Right kidney (tissue), 9 donors: ENCODE results near the gene USP17L13.
"Not testable (repeated sequence)": the region's sequence is repeated elsewhere in the genome, so short reads cannot be mapped to it uniquely, and the experiment has no call there.

Experiments
- DNase-seq: peaks from one replicate; pipeline ENCODE4 v3.0.0-alpha.2; 2016
- long read RNA-seq, 8 donors: transcript quantifications; one replicate each; lab custom pipeline, GENCODE V29; 2026

Gene USP17L13, protein sequence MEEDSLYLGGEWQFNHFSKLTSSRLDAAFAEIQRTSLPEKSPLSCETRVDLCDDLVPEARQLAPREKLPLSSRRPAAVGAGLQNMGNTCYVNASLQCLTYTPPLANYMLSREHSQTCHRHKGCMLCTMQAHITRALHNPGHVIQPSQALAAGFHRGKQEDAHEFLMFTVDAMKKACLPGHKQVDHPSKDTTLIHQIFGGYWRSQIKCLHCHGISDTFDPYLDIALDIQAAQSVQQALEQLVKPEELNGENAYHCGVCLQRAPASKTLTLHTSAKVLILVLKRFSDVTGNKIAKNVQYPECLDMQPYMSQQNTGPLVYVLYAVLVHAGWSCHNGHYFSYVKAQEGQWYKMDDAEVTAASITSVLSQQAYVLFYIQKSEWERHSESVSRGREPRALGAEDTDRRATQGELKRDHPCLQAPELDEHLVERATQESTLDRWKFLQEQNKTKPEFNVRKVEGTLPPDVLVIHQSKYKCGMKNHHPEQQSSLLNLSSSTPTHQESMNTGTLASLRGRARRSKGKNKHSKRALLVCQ
- long read RNA-seq, donor 1, result 0 reads
- long read RNA-seq, donor 2, result 0 reads
- long read RNA-seq, donor 3, result 0 reads
- long read RNA-seq, donor 4, result 0 reads
- long read RNA-seq, donor 5, result 0 reads
- long read RNA-seq, donor 6, result 0 reads
- long read RNA-seq, donor 7, result 0 reads
- long read RNA-seq, donor 8, result 0 reads

DNA sequence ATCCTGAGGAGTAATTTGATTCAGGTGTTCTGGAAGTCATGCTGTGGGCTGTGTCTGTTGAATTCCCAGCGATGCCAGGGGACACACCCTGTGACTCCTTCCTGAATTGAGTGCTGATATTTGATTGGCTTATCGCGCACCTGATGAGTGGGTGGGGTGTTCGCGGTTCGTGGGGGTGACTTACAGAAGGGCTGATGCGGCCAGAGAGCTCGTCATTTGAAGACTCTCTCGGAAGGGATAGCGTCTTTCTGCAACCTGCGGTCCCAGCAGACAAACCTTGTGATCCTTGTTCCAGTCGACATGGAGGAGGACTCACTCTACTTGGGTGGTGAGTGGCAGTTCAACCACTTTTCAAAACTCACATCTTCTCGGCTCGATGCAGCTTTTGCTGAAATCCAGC is at the start of gene USP17L13:
Gene USP17L13 (plus strand): TSS at position 301 of the 400 bp plus-strand sequence. CDS start 0 bp downstream, at position 301.
- not testable (repeated sequence) for DNase-seq

- not testable (repeated sequence) for DNase-seq
Observed at GRCh38 chr4:9210357-9210756, 14.3 kb upstream of the USP17L13 start, which contains the start of gene USP17L10. TSS of gene USP17L10 (plus strand) at chr4:9210657. CDS start at chr4:9210657, 0 bp downstream.

DNA sequence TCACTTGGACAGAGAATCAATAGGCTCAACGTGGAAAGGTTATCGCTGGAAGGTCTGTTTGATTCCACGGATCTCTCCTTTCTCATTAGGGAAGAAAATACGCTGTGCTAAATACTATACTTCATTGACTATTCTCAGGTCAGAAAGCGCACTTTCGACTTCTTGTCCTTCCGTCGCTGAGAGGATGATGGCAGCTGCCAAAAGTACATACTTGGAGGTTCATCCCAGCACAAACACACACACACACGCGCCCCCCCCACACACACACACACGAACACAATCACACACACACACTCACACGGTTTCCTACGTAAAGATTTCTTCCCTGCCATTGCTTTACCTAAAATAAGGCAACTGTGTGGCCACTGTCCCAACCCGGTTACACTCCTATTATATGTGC is 10.0 kb upstream of the USP17L13 start:
- DNase-seq, result not testable (repeated sequence)

DNA sequence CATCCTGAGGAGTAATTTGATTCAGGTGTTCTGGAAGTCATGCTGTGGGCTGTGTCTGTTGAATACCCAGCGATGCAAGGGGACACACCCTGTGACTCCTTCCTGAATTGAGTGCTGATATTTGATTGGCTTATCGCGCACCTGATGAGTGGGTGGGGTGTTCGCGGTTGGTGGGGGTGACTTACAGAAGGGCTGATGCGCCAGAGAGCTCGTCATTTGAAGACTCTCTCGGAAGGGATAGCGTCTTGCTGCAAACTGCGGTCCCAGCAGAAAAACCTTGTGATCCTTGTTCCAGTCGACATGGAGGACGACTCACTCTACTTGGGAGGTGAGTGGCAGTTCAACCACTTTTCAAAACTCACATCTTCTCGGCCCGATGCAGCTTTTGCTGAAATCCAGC is 9.6 kb upstream of the USP17L13 start, which contains the start of gene USP17L11:
Gene USP17L11 (plus strand): TSS at position 301 of the 400 bp plus-strand sequence. CDS start 0 bp downstream, at position 301.
- DNase-seq, result not testable (repeated sequence)

- DNase-seq, result not testable (repeated sequence)
Observed at GRCh38 chr4:9219852-9220251, 4.8 kb upstream of the USP17L13 start, which contains the start of gene USP17L12. TSS of gene USP17L12 (plus strand) at chr4:9220152. CDS start at chr4:9220152, 0 bp downstream.

GRCh38 chr4:9230249-9230648 is 5.6 kb downstream of the USP17L13 start:
- DNase-seq, result not testable (repeated sequence)

DNA sequence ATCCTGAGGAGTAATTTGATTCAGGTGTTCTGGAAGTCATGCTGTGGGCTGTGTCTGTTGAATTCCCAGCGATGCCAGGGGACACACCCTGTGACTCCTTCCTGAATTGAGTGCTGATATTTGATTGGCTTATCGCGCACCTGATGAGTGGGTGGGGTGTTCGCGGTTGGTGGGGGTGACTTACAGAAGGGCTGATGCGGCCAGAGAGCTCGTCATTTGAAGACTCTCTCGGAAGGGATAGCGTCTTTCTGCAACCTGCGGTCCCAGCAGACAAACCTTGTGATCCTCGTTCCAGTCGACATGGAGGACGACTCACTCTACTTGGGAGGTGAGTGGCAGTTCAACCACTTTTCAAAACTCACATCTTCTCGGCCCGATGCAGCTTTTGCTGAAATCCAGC is 9.4 kb downstream of the USP17L13 start, which contains the start of gene USP17L15:
Gene USP17L15 (plus strand): TSS at position 301 of the 400 bp plus-strand sequence. CDS start 0 bp downstream, at position 301.
- DNase-seq, result not testable (repeated sequence)

- not testable (repeated sequence) for DNase-seq
Observed at GRCh38 chr4:9238461-9238860, 13.8 kb downstream of the USP17L13 start.

- DNase-seq, result not testable (repeated sequence)
Observed at GRCh38 chr4:9243579-9243978, 18.9 kb downstream of the USP17L13 start, which contains the start of gene USP17L17. TSS of gene USP17L17 (plus strand) at chr4:9243879. CDS start at chr4:9243879, 0 bp downstream.

- not testable (repeated sequence) for DNase-seq
Observed at GRCh38 chr4:9247953-9248680, 23.4 kb downstream of the USP17L13 start, which contains the start of gene USP17L18. TSS of gene USP17L18 (plus strand) at chr4:9248630. CDS start at chr4:9248630, 0 bp downstream.

DNA sequence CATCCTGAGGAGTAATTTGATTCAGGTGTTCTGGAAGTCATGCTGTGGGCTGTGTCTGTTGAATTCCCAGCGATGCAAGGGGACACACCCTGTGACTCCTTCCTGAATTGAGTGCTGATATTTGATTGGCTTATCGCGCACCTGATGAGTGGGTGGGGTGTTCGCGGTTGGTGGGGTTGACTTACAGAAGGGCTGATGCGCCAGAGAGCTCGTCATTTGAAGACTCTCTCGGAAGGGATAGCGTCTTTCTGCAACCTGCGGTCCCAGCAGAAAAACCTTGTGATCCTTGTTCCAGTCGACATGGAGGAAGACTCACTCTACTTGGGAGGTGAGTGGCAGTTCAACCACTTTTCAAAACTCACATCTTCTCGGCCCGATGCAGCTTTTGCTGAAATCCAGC is 28.4 kb downstream of the USP17L13 start, which contains the start of gene USP17L19:
Gene USP17L19 (plus strand): TSS at position 301 of the 400 bp plus-strand sequence. CDS start 0 bp downstream, at position 301.
- not testable (repeated sequence) for DNase-seq

DNA sequence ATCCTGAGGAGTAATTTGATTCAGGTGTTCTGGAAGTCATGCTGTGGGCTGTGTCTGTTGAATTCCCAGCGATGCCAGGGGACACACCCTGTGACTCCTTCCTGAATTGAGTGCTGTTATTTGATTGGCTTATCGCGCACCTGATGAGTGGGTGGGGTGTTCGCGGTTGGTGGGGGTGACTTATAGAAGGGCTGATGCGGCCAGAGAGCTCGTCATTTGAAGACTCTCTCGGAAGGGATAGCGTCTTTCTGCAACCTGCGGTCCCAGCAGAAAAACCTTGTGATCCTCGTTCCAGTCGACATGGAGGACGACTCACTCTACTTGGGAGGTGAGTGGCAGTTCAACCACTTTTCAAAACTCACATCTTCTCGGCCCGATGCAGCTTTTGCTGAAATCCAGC is 33.1 kb downstream of the USP17L13 start, which contains the start of gene USP17L20:
Gene USP17L20 (plus strand): TSS at position 301 of the 400 bp plus-strand sequence. CDS start 0 bp downstream, at position 301.
- DNase-seq, result not testable (repeated sequence)

DNA sequence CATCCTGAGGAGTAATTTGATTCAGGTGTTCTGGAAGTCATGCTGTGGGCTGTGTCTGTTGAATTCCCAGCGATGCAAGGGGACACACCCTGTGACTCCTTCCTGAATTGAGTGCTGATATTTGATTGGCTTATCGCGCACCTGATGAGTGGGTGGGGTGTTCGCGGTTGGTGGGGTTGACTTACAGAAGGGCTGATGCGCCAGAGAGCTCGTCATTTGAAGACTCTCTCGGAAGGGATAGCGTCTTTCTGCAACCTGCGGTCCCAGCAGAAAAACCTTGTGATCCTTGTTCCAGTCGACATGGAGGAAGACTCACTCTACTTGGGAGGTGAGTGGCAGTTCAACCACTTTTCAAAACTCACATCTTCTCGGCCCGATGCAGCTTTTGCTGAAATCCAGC is 37.9 kb downstream of the USP17L13 start, which contains the start of gene USP17L21:
Gene USP17L21 (plus strand): TSS at position 301 of the 400 bp plus-strand sequence. CDS start 0 bp downstream, at position 301.
- DNase-seq, result not testable (repeated sequence)

DNA sequence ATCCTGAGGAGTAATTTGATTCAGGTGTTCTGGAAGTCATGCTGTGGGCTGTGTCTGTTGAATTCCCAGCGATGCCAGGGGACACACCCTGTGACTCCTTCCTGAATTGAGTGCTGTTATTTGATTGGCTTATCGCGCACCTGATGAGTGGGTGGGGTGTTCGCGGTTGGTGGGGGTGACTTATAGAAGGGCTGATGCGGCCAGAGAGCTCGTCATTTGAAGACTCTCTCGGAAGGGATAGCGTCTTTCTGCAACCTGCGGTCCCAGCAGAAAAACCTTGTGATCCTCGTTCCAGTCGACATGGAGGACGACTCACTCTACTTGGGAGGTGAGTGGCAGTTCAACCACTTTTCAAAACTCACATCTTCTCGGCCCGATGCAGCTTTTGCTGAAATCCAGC is 42.6 kb downstream of the USP17L13 start, which contains the start of gene USP17L22:
Gene USP17L22 (plus strand): TSS at position 301 of the 400 bp plus-strand sequence. CDS start 0 bp downstream, at position 301.
- DNase-seq, result not testable (repeated sequence)

GRCh38 chr4:9271719-9272118 is 47.0 kb downstream of the USP17L13 start:
- DNase-seq, result not testable (repeated sequence)
